Neural crest cell (in vitro differentiated cells): ENCODE data around the gene DGKG. TPM values are rescaled to one million over a fixed set of nuclear protein-coding genes. Genes with fewer than 3 reads are reported as not detected.

ENCODE experiments used
- DNase-seq: peaks from one replicate; pipeline ENCODE4 v3.0.0; 2021; ENCODE audit warnings: low read depth, mixed read lengths, low spot score
- H3K27ac Mint-ChIP-seq: one replicate; pipeline ENCODE4 v1.8.0; 2021; ENCODE audit warnings: mild to moderate bottlenecking, mixed read lengths; ENCODE audit not compliant: unreplicated experiment
- H3K27me3 Mint-ChIP-seq: 2 replicates; pipeline ENCODE4 v1.8.0; 2021; ENCODE audit warnings: low read depth, mild to moderate bottlenecking, mixed read lengths
- H3K36me3 Mint-ChIP-seq: 2 replicates; pipeline ENCODE4 v1.8.0; 2021; ENCODE audit warnings: low read depth, mild to moderate bottlenecking, mixed read lengths
- H3K4me1 Mint-ChIP-seq: 2 replicates; pipeline ENCODE4 v1.8.0; 2021; ENCODE audit warnings: mixed read lengths
- H3K4me3 Mint-ChIP-seq: one replicate; pipeline ENCODE4 v1.8.0; 2021; ENCODE audit warnings: mild to moderate bottlenecking, mixed read lengths
- H3K9me3 Mint-ChIP-seq: 2 replicates; pipeline ENCODE4 v1.8.0; 2021; ENCODE audit warnings: mixed read lengths
- total RNA-seq: library from RNA; stranded (reverse); gene quantifications from 2 replicates; pipeline ENCODE4 v1.2.1, GENCODE V29; 2021
- TF ChIP-seq, protein P1 (sequence below): fragments of 200-600 bp; sonication (generic); conservative IDR thresholded peaks from 2 replicates; pipeline ENCODE4 v1.5.0; 2021; ENCODE audit warnings: antibody characterized with exemption, mild to moderate bottlenecking

DGKG gene
- total RNA-seq, 1 donor from 2014 or later = not detected

DNA sequence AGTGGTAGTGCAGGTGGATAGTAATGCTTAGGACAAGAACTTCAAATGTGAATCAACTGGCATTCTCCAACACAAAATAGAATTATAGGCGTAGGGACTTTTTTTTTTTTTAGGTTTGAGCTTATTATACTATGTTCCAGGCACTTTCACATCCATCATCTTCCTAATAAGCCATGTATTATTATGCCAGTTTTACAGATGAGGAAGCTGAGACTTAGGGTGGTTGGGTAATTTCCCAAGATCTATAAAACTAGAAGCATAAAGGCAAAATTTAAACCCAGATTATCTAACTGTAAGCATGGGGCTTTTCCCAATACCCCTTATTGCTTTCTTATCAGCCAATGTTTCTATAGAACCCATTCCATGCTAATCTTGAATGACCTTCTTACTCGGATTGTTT lies 178.0 kb downstream of the DGKG start:
- no peaks in the 10 kb centered on the region for H3K36me3 Mint-ChIP-seq

DNA sequence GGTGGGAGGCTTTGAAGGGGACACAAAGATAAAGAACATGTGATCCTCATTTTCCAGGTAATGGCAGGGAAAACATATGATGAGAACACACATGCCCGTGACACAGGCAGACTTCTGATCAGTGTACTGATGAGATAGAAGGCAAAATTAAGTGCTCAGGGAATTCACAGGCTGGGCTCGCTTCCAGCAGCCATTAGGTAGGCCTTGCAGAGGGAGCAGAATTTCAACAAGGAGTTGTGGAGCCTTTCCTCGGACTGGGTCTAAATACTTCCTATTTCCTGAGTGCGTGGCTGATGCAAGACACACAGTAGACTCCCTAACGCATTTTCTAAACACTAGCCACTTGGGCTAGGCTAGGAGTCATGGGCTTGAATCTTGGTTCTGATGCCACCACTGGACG lies 179.2 kb downstream of the DGKG start:
- DNase-seq = no peak
- H3K36me3 Mint-ChIP-seq = no peaks in the 10 kb centered on the region
- peaks cover 10% of the 10 kb centered on the region for H3K27me3 Mint-ChIP-seq
- no peak overlapping the region for H3K27ac Mint-ChIP-seq
- no peaks in the 10 kb centered on the region for H3K4me1 Mint-ChIP-seq
- TF ChIP-seq, protein P1, sequence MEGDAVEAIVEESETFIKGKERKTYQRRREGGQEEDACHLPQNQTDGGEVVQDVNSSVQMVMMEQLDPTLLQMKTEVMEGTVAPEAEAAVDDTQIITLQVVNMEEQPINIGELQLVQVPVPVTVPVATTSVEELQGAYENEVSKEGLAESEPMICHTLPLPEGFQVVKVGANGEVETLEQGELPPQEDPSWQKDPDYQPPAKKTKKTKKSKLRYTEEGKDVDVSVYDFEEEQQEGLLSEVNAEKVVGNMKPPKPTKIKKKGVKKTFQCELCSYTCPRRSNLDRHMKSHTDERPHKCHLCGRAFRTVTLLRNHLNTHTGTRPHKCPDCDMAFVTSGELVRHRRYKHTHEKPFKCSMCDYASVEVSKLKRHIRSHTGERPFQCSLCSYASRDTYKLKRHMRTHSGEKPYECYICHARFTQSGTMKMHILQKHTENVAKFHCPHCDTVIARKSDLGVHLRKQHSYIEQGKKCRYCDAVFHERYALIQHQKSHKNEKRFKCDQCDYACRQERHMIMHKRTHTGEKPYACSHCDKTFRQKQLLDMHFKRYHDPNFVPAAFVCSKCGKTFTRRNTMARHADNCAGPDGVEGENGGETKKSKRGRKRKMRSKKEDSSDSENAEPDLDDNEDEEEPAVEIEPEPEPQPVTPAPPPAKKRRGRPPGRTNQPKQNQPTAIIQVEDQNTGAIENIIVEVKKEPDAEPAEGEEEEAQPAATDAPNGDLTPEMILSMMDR = no peak
- H3K9me3 Mint-ChIP-seq = no peaks in the 10 kb centered on the region
- no peak overlapping the region for H3K4me3 Mint-ChIP-seq

More for the DNA sequence above, 178.0 kb downstream of the DGKG start:
- TF ChIP-seq, protein P1 = no peak
- Mint-ChIP-seq H3K4me3 (no peak overlapping the region), H3K27me3 (peaks cover 10% of the 10 kb centered on the region), H3K4me1 (no peaks in the 10 kb centered on the region), H3K9me3 (no peaks in the 10 kb centered on the region), H3K27ac (no peak overlapping the region)
- DNase-seq = no peak

DNA sequence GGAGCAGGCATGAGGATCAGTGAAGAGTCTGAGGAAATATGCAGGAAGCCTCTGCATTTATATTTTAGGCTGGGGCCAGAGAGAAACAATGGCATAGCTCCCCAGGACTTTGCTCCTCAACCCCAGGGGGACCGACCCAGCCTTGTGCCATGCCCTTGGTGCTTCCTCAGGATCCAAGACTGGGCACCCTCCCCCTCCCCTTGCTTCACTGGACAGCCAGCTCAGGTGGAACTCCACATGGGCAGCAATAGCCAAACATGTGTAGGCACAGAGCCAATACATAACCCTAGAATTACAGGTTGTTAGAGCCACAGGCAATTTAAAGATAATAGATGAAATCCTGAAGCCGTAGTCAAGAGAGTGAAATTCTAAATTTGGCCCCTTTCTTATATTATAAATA lies 180.1 kb downstream of the DGKG start:
- Mint-ChIP-seq H3K4me1 (no peaks in the 10 kb centered on the region), H3K36me3 (no peaks in the 10 kb centered on the region), H3K9me3 (no peaks in the 10 kb centered on the region), H3K27me3 (peaks cover 3% of the 10 kb centered on the region), H3K4me3 (no peak overlapping the region), H3K27ac (no peak overlapping the region)
- DNase-seq = no peak
- TF ChIP-seq, protein P1 = no peak

DNA sequence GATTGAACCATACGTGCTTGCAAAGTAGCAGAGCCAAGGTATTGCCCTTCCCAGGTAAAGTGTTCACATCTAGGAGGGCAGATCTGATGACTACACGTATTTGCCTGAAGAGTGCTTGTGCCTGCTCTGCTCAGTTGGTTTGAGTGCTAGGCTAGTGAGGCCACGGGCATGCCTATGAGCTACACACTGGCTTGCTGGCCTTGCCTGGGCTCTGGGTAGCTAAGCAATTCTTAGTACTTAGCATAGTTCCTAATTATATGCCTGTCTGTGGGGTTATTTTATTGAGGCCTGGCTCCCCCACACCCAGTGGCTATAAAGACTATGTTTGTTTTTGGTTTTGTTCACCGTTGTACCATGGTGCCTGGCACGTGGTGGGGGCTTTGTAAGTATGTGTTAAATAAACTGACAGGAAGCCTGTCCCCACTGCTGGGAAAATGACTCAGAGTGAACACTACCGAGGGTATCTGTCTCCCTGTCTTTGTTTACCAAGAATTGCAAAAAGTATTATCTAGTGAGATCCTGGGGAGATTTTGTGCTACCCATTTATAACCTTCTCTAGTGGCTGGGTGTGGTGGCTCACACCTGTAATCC lies 181.0 kb downstream of the DGKG start:
- H3K27me3 Mint-ChIP-seq = no peaks in the 10 kb centered on the region
- H3K27ac Mint-ChIP-seq = no peak overlapping the region
- H3K4me1 Mint-ChIP-seq = no peaks in the 10 kb centered on the region
- no peak overlapping the region for H3K4me3 Mint-ChIP-seq
- DNase-seq = no peak
- no peaks in the 10 kb centered on the region for H3K36me3 Mint-ChIP-seq
- TF ChIP-seq, protein P1 = no peak
- H3K9me3 Mint-ChIP-seq = no peaks in the 10 kb centered on the region

DNA sequence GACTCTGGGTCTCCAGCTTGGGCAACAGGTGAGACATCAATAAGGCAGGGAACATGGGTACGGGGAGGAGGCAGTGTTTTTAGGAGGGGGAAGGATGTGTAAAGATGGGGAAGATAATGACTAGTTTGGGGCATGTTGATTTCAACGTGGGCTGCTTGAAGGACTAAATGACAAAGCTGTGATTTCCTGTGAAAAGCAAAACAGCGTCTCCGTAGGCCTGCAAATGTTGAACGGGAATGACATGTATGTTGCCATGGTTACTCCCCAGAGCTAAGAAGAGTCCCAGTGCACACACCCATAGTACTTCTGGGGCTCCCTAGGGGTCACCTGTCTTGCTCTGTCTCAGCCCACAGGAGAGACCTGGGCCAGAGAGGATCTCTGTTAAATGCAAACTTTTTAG lies 181.9 kb downstream of the DGKG start:
- DNase-seq = no peak
- no peaks in the 10 kb centered on the region for H3K27me3 Mint-ChIP-seq
- no peaks in the 10 kb centered on the region for H3K4me1 Mint-ChIP-seq
- H3K36me3 Mint-ChIP-seq = no peaks in the 10 kb centered on the region
- TF ChIP-seq, protein P1 = no peak
- H3K27ac Mint-ChIP-seq = no peak overlapping the region
- no peak overlapping the region for H3K4me3 Mint-ChIP-seq
- no peaks in the 10 kb centered on the region for H3K9me3 Mint-ChIP-seq

DNA sequence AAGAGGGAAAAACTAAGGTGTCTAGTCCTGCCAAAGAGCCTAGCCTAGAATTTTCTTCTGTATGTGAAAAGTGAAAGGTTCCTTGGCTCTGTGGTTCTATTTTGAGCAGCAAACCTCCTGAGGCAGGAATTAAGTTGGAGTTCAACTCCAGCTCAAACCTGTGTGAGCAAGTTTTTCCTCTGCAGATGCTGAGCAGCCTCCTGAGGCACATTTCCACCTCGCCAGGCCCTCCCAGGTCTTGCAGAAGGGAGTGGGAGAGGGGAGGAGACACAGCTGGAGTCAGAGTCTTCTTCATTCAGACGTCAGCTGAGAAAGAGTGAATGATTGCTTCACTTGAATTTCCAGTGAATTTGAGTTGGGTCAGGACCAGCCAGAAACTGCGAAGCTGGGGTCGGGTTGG lies 183.6 kb downstream of the DGKG start:
- Mint-ChIP-seq H3K36me3 (no peaks in the 10 kb centered on the region), H3K9me3 (no peaks in the 10 kb centered on the region), H3K27me3 (no peaks in the 10 kb centered on the region), H3K4me1 (no peaks in the 10 kb centered on the region), H3K27ac (no peak overlapping the region), H3K4me3 (no peak overlapping the region)
- TF ChIP-seq, protein P1 = no peak
- DNase-seq = no peak
